Inferior parietal cortex (tissue), 1 donor: ENCODE measurements around the gene ATRIP.
A peak's percentile ranks its signal among the peaks of the same experiment; 100 is the strongest.
"Not testable (repeated sequence)": the region's sequence is repeated elsewhere in the genome, so short reads cannot be mapped to it uniquely, and the experiment has no call there.

Source experiments
- DNase-seq: peaks from one replicate; pipeline ENCODE4 v3.0.0-alpha.2; 2016; ENCODE audit errors: extremely low spot score

ATRIP gene

DNA sequence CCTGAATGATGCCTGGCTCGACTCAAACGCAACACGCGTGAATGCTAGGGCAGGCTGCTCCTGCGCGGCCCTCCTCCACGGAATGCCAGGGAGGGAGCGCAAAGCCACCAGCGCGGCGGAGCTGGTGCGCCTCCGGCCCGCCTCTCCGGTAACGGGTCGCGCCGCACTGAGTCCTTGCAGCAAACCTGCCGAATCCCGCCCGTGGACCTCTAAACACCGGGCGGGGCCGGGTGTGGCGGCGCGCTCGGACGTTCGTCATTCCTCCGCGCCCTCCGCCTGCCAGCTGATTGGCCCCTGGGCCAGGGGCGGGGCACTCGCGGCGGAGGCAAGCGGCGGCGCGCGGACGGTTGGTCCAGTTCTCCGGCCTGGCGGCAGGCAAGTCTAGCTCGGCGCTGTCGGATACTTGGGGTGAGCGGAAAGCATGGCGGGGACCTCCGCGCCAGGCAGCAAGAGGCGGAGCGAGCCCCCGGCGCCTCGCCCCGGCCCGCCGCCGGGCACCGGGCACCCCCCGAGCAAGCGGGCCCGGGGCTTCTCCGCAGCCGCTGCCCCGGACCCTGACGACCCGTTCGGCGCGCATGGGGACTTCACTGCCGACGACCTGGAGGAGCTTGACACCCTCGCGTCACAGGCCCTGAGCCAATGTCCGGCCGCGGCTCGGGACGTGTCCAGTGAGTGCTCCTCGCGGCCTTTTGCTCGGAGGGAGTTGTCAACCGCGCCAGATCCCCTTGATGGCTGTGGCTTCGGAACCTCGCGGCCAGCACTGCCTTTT lies at the start of gene ATRIP:
ATRIP (plus strand) TSS at position 313 of the 769 bp plus-strand sequence; CDS start at position 422, 109 bp downstream.
- peak; percentile 88 for DNase-seq

DNA sequence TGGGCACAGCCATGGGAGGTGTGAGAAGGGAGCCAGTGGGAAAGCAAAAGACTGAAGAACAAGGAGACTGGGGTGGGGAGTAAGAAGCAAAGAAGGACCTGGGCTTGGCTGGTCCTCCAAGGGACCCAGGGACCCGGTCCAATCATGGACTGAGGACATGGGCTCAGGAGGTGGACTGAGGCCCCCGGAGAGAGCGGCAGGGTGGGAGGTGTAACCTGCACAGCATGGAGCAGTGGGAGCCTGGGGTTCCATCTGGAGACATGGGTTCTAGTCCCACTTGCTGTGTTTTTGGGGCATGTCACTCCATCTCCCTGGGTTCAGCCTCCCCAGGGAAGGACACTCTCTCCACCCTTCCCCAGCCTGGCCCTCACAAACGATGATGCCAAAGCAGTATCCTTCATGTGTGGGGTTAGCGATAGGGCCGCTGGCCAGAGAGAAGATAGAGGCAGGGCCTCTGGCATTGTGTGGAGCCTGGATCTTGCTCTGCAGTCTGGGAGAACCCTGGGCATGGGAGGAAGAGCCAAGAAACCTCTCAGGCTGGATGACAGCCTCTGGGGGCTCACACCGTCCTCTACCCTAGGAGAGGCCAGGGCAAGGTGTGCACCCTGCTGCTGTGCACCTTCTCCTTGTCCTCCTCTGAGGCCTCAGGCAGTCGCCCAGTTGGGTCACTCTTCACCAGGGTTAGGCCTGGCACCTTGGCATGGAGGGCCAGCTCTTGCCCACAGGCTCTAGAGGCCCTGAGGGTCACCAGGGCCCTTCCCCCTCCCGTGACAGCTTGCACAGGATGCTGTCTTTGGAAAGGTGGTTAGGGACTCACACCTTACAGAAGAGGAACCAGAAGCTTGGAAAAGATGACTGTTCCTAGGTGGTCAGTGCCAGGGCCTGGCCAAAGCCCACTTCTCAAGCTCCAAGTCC lies 48.5 kb upstream of the ATRIP start:
- no peak for DNase-seq

GRCh38 chr3:48398701-48399386 lies 47.7 kb upstream of the ATRIP start:
- DNase-seq = no peak

DNA sequence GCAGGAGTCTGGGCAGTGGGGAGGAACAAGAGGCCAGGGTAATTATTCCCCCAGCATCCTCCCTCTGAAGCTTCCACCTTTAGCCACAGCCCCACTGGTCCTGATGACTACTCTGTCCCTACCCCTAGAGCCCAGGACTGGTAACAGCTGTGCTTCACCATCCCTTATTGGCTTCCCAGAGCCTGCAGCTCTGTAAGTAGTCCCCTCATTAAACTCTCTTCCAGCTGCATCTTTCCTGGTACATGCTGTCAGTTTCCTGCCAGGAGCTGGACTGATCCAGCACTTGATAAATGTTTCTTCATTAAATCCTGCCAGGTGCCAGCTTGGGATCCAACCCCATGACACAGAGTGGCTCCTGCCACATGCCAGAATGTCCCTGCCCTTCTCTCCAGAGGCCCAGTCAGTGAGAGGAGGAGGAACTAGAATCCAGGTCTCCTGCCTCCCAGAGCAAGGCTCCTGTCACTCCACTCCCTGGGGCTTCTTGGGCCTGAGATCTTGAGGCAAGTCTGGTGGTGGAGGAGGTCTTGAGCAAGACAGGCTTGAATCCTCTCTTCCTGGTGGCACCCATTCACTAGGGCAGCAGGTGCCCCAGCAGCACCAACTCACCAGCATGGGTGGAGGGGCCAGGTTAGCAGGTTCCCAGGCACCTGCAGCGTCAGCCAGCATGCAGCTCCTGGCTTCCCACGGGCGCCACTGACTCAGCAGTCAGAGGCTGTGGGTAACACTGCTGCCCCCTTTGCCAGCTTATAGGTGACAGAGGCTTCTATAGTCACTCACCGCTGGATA lies 47.0 kb upstream of the ATRIP start:
- DNase-seq = no peak

DNA sequence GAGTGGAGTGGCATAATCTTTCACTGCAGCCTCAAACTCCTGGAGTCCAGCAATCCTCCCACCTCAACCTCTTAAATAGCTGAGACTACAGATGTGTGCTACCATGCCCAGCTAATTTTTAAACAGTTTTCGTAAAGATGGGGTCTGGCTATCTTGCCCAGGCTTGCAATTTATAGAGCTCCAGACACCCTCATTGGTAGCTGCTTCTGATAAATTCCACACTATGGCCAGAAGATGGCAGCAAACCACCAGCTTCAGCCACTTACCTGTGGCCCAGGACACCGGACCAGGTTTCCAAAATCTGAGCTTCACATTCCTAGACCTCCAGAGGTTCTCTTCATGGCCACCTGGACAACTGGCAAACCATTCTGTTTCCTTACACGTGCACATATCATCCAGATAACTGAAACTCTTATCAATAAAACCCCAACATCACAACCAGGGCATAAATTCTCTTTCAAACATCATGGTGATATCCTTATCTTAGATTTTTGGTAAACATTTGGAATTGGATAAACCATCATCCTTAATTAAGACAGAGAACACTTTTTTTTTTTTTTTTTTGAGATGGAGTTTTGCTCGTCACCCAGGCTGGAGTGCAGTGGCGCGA lies 45.6 kb upstream of the ATRIP start:
- peak; percentile 83 for DNase-seq

- not testable (repeated sequence) for DNase-seq
These were observed 45.1 kb upstream of the ATRIP start for GRCh38 chr3:48401434-48401901.

- DNase-seq = peak; percentile 22
These were observed 44.2 kb upstream of the ATRIP start for GRCh38 chr3:48402281-48402732.

GRCh38 chr3:48402907-48403306 lies 43.6 kb upstream of the ATRIP start:
- DNase-seq = no peak

DNA sequence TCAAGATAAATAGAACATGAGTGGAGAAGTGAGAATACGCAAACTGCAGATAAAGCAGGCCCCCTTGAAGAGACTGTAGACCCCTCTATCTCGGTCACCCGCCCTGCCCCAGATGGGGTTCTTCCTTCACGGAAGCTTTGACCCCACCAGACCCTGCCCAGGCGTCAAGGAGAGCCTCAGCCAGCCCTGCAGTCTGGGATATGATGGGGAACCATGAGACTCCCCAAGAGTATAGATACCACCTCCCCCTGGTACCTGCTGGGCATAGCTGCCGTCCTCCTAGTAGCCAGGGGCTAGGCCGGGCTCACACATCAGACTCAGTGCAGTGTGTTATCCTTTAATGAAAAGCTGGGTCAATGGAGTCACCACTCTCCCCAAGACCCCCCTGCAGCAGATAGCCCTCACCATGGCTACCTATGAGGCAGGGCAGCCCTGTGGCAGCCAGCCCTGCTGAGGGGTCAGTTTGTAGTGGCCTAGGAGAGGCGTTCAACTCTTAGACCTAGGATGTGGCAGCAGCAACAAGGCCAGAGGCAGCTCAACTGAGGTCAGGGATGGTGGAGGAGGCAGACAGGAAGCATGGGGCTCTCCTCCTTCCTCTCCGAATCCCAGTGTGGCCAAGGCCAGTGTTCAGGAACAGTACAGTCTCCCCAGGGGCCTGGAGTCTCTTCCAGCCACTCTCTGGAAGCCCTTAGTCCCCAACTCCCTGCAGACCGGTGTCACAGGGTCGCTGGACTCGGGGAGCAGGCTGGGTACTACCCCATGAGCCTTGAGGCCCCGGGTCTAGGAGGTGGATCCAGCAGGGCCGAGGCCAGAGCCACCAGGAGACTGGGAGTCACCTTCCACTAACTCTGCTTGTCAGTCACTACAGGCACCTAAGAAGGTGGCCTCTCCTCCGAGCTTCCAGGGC lies 42.8 kb upstream of the ATRIP start:
- DNase-seq = no peak

DNA sequence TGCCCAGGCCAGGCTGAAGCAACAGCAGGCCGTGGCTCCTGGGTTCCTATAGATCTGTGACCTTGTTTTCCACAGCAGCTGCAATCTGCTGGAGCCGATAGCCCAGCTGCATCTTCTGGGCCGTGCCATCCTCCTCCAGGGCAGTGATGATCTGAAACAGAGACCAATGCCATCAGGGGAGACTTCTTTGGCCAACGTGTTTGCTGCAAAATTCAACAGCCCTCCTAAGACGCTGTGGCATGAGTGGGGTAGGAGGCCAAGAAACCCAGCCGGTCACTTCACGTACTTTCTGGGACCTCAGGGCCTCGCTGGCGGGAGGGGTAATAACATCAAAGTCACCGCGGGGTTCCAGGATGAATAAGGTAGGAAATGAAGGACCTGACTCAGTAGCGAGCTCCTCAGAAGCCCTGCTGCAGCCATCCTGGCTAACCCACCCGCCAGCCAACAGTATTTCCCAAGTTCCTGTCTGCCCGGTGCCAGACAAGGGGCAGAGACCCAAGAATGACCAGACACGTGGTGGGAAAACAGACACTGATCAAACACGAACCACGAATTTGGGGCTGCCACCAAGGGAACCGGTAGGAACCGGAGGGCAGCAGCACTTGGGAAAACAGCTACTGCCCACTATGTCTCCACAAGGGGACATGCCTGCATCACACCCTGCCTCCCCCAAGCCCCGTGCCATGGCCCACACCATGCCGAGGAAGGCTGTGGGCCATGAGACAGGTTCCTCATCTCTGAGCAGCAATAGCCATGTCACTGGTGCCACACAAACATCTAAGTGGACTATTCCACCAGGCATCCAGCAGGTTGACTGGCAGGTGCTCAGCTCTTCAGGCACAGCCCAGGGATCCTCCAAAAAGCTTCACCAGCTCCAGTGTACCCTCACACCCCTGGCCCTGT lies 41.8 kb upstream of the ATRIP start:
- no peak for DNase-seq

GRCh38 chr3:48405343-48405881 lies 41.1 kb upstream of the ATRIP start:
- DNase-seq = no peak

DNA sequence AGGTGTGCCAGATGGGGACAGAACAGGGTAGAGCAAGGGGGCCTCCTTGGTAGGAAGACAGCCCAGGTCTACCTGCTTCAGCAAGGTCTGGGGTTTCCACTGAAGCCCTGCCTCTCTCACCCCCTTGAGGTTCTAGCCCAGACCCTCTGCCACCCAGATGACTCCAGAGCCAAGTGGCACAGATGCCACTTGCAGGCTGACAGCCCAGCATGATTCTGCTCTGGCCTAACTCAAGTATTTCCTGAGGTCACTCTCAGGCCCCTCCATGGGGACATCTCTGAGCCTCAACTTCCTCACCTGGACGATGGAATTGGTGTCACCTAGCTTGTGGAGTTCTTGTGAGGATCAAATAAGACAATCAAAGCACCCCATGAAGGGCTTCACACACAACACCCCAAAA lies 40.6 kb upstream of the ATRIP start:
- no peak for DNase-seq

GRCh38 chr3:48406443-48407431 lies 39.8 kb upstream of the ATRIP start:
- DNase-seq = no peak

DNA sequence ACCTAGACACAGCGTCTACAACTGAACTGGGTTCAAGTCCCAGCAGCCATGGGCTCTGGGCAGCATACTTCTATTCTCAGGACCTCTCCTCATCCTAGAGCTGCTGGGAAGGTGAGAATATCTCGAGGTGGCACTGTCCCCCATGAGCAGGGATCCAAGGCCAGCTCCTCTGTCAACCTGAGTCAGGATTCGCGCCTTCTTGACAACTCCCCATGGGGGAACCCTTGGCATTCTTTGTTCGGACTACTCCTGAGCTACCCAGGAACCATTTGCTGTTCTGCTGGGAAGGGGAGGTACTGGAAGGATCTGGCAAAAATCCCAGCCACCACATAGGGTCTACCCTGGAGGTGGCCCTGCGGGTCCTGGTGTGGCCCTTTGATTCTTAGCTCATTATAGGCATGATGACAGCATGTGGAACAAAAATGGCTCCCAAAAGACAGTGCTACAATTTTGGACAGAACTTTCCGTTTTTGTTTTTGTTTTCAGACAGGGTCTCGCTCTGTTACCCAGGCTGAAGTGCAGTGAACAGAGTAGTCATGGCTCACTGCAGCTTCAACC lies 38.9 kb upstream of the ATRIP start:
- no peak for DNase-seq

GRCh38 chr3:48408823-48409281 lies 37.7 kb upstream of the ATRIP start:
- no peak for DNase-seq
